Hepatocyte (in vitro differentiated cells): ENCODE measurements around the gene MARCO. TPM values are rescaled to one million over a fixed set of nuclear protein-coding genes. Genes with fewer than 3 reads are reported as not detected.

Source experiments
- DNase-seq: peaks from one replicate; pipeline ENCODE4 v3.0.0-alpha.2; 2016; ENCODE audit warnings: low spot score
- H2AFZ ChIP-seq: fragments of 200-600 bp; sonication (generic); 2 replicates; pipeline ENCODE4 v1.6.0; 2016; ENCODE audit warnings: antibody characterized with exemption, mild to moderate bottlenecking
- H3K27ac ChIP-seq: fragments of 200-600 bp; sonication (generic); 2 replicates; pipeline ENCODE4 v1.5.1; 2016; ENCODE audit warnings: mild to moderate bottlenecking
- H3K27me3 ChIP-seq: fragments of 200-600 bp; sonication (generic); 2 replicates; pipeline ENCODE4 v1.6.1; 2016
- H3K36me3 ChIP-seq: fragments of 200-600 bp; sonication (generic); replicated peaks from 2 replicates; pipeline ENCODE4 v1.5.1; 2016; ENCODE audit warnings: low read depth; ENCODE audit not compliant: insufficient read depth
- H3K4me1 ChIP-seq: fragments of 200-600 bp; sonication (generic); 2 replicates; pipeline ENCODE4 v1.5.1; 2016; ENCODE audit warnings: mild to moderate bottlenecking, moderate library complexity; ENCODE audit not compliant: insufficient read depth
- H3K4me2 ChIP-seq: fragments of 200-600 bp; sonication (generic); 2 replicates; pipeline ENCODE4 v1.6.0; 2016
- H3K4me3 ChIP-seq: fragments of 200-600 bp; sonication (generic); 2 replicates; pipeline ENCODE4 v1.5.1; 2016; ENCODE audit warnings: mild to moderate bottlenecking
- H3K79me2 ChIP-seq: fragments of 200-600 bp; sonication (generic); 2 replicates; pipeline ENCODE4 v1.6.0; 2017; ENCODE audit warnings: mild to moderate bottlenecking
- H3K9me2 ChIP-seq: fragments of 200-600 bp; sonication (generic); replicated peaks from 2 replicates; pipeline ENCODE4 v1.6.0; 2017; ENCODE audit warnings: mild to moderate bottlenecking; ENCODE audit not compliant: insufficient read depth
- H3K9me3 ChIP-seq: fragments of 200-600 bp; sonication (generic); 2 replicates; pipeline ENCODE4 v1.5.1; 2016; ENCODE audit warnings: low read depth, mild to moderate bottlenecking
- H4K20me1 ChIP-seq: fragments of 200-600 bp; sonication (generic); 2 replicates; pipeline ENCODE4 v1.6.0; 2016; ENCODE audit warnings: mild to moderate bottlenecking; ENCODE audit not compliant: insufficient read depth, poor library complexity, severe bottlenecking
- CTCF ChIP-seq: fragments of 200-600 bp; sonication (generic); IDR thresholded peaks from 2 replicates; pipeline ENCODE4 v1.5.1; 2016; ENCODE audit warnings: antibody characterized with exemption, mild to moderate bottlenecking; ENCODE audit not compliant: poor library complexity
- EZH2 ChIP-seq: fragments of 200-600 bp; sonication (generic); IDR thresholded peaks from 2 replicates; pipeline ENCODE4 v1.6.1; 2016; ENCODE audit warnings: antibody characterized with exemption, mild to moderate bottlenecking, borderline replicate concordance
- EZH2phosphoT487 ChIP-seq: fragments of 200-600 bp; sonication (generic); IDR thresholded peaks from one replicate; pipeline ENCODE4 v1.6.1; 2018; ENCODE audit warnings: antibody characterized with exemption, mild to moderate bottlenecking, low read depth, moderate library complexity; ENCODE audit not compliant: unreplicated experiment, severe bottlenecking
- WGBS: methylation state at CpG from one replicate; pipeline ENCODE4 v1.1.6; 2016; ENCODE audit warnings: low lambda C conversion rate; ENCODE audit errors: missing lambda C conversion rate; 5-methylcytosine and 5-hydroxymethylcytosine counted together
- polyA plus RNA-seq: library from polyadenylated mRNA; unstranded; fragments of >200 nt; fragmentation: Nextera tagmentation; extraction: Ambion mirVana; gene quantifications from 2 replicates; pipeline ENCODE4 v1.2.1, GENCODE V29; 2016
- total RNA-seq: library from RNA; depleted of rRNA; stranded (reverse); fragments of >200 nt; gene quantifications from 2 replicates; pipeline ENCODE4 v1.2.3, GENCODE V29; 2014

Gene MARCO
- total and polyA plus RNA-seq, 2 experiments from 2014 or later, result 0.10 TPM; not detected in 1

- no peaks in the 10 kb centered on the region for H3K27me3 ChIP-seq
- H2AFZ ChIP-seq, result no peak overlapping the region
- no peaks in the 10 kb centered on the region for H3K79me2 ChIP-seq
- no peak for DNase-seq
- no peaks in the 10 kb centered on the region for H3K36me3 ChIP-seq
- H3K4me3 ChIP-seq, result no peak overlapping the region
- no peak overlapping the region for H3K4me2 ChIP-seq
- H3K27ac ChIP-seq, result no peak overlapping the region
- H3K9me3 ChIP-seq, result no peaks in the 10 kb centered on the region
- WGBS, result 79% methylated on average over 1 of the region's 1 CpG
- H3K9me2 ChIP-seq, result no peaks in the 10 kb centered on the region
- TF ChIP-seq EZH2 (no peak), CTCF (no peak), EZH2phosphoT487 (no peak)
- no peaks in the 10 kb centered on the region for H3K4me1 ChIP-seq
- no peaks in the 10 kb centered on the region for H4K20me1 ChIP-seq
These were observed 4.2 kb upstream of the MARCO start for GRCh38 chr2:118937817-118938216.

GRCh38 chr2:118939994-118940393 lies 2.0 kb upstream of the MARCO start:
- no peak overlapping the region for H2AFZ ChIP-seq
- H3K27ac ChIP-seq, result no peak overlapping the region
- no peaks in the 10 kb centered on the region for H3K36me3 ChIP-seq
- no peak overlapping the region for H3K4me3 ChIP-seq
- no peaks in the 10 kb centered on the region for H3K4me1 ChIP-seq
- H3K79me2 ChIP-seq, result no peaks in the 10 kb centered on the region
- no peaks in the 10 kb centered on the region for H3K27me3 ChIP-seq
- H4K20me1 ChIP-seq, result no peaks in the 10 kb centered on the region
- TF ChIP-seq CTCF (no peak), EZH2 (no peak), EZH2phosphoT487 (no peak)
- no peak overlapping the region for H3K4me2 ChIP-seq
- no peaks in the 10 kb centered on the region for H3K9me3 ChIP-seq
- no peak for DNase-seq
- no peaks in the 10 kb centered on the region for H3K9me2 ChIP-seq

- Histone ChIP-seq H3K36me3 (no peaks in the 10 kb centered on the region), H4K20me1 (no peaks in the 10 kb centered on the region), H3K27ac (no peak overlapping the region), H3K79me2 (no peaks in the 10 kb centered on the region), H2AFZ (no peak overlapping the region), H3K27me3 (no peaks in the 10 kb centered on the region), H3K4me3 (no peak overlapping the region), H3K4me1 (no peaks in the 10 kb centered on the region), H3K9me2 (no peaks in the 10 kb centered on the region), H3K9me3 (no peaks in the 10 kb centered on the region), H3K4me2 (no peak overlapping the region)
- no peak for DNase-seq
- TF ChIP-seq EZH2phosphoT487 (no peak), CTCF (no peak), EZH2 (no peak)
- 87% methylated on average over 9 of the region's 9 CpGs for WGBS
These were observed 1.4 kb upstream of the MARCO start for GRCh38 chr2:118940486-118941120.
